Type B pancreatic cell (in vitro differentiated cells): ENCODE data around the gene EMILIN3. TPM values are rescaled to one million over a fixed set of nuclear protein-coding genes. Genes with fewer than 3 reads are reported as not detected.
A peak's percentile ranks its signal among the peaks of the same experiment; 100 is the strongest.

Source experiments
- DNase-seq: peaks from one replicate; pipeline ENCODE4 v3.0.0; 2021; ENCODE audit warnings: mixed read lengths; ENCODE audit not compliant: unreplicated experiment; ENCODE audit errors: extremely low spot score
- H3K27ac Mint-ChIP-seq: 2 replicates; pipeline ENCODE4 v1.8.0; 2021; ENCODE audit warnings: mild to moderate bottlenecking, mixed read lengths
- H3K27me3 Mint-ChIP-seq: 2 replicates; pipeline ENCODE4 v1.8.0; 2021; ENCODE audit warnings: mixed read lengths
- H3K36me3 Mint-ChIP-seq: 2 replicates; pipeline ENCODE4 v1.8.0; 2021; ENCODE audit warnings: mixed read lengths
- H3K4me1 Mint-ChIP-seq: one replicate; pipeline ENCODE4 v1.8.0; 2021; ENCODE audit warnings: mixed read lengths; ENCODE audit not compliant: unreplicated experiment
- H3K4me3 Mint-ChIP-seq: 2 replicates; pipeline ENCODE4 v1.8.0; 2021; ENCODE audit warnings: mild to moderate bottlenecking, mixed read lengths
- H3K9me3 Mint-ChIP-seq: 2 replicates; pipeline ENCODE4 v1.8.0; 2021; ENCODE audit warnings: mixed read lengths
- total RNA-seq: library from RNA; stranded (reverse); gene quantifications from 2 replicates; pipeline ENCODE4 v1.2.1, GENCODE V29; 2021; ENCODE audit warnings: low replicate concordance
- TF ChIP-seq, protein P1 (sequence below): fragments of 200-600 bp; sonication (generic); conservative IDR thresholded peaks from 2 replicates; pipeline ENCODE4 v1.5.0; 2021; ENCODE audit warnings: antibody characterized with exemption, mild to moderate bottlenecking

Gene EMILIN3
- total RNA-seq, 1 donor from 2014 or later, result 10.3 TPM

GRCh38 chr20:41391587-41392001 lies 25.0 kb upstream of the EMILIN3 start:
- Mint-ChIP-seq H3K36me3 (no peaks in the 10 kb centered on the region), H3K4me1 (peaks cover 36% of the 10 kb centered on the region), H3K27me3 (peaks cover 2% of the 10 kb centered on the region), H3K4me3 (no peak overlapping the region), H3K27ac (peak overlapping the region; percentile 72), H3K9me3 (no peaks in the 10 kb centered on the region)
- TF ChIP-seq, protein P1, sequence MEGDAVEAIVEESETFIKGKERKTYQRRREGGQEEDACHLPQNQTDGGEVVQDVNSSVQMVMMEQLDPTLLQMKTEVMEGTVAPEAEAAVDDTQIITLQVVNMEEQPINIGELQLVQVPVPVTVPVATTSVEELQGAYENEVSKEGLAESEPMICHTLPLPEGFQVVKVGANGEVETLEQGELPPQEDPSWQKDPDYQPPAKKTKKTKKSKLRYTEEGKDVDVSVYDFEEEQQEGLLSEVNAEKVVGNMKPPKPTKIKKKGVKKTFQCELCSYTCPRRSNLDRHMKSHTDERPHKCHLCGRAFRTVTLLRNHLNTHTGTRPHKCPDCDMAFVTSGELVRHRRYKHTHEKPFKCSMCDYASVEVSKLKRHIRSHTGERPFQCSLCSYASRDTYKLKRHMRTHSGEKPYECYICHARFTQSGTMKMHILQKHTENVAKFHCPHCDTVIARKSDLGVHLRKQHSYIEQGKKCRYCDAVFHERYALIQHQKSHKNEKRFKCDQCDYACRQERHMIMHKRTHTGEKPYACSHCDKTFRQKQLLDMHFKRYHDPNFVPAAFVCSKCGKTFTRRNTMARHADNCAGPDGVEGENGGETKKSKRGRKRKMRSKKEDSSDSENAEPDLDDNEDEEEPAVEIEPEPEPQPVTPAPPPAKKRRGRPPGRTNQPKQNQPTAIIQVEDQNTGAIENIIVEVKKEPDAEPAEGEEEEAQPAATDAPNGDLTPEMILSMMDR, result no peak
- DNase-seq, result no peak

DNA sequence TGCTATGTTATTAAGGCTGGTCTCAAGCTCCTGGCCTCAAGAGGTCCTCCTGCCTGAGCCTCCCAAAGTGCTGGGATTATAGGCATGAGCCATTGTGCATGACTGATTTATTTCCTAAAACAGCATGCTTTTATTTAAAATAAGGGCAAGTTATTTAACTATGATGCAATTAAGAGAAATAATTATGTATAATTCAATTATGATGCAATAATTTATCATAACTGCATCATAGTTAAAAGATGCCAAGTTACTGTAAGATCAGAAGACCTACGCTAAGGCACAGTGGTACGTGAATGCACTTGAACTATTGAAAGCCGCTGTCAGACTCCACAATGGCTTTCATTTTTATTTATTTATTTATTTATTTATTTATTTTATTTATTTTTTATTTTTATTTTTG lies 24.3 kb upstream of the EMILIN3 start:
- H3K9me3 Mint-ChIP-seq, result no peaks in the 10 kb centered on the region
- no peak for DNase-seq
- H3K4me1 Mint-ChIP-seq, result peaks cover 37% of the 10 kb centered on the region
- H3K27ac Mint-ChIP-seq, result no peak overlapping the region
- no peak overlapping the region for H3K4me3 Mint-ChIP-seq
- H3K27me3 Mint-ChIP-seq, result peaks cover 2% of the 10 kb centered on the region
- no peaks in the 10 kb centered on the region for H3K36me3 Mint-ChIP-seq
- TF ChIP-seq, protein P1, result no peak

- H3K27me3 Mint-ChIP-seq, result peaks cover 2% of the 10 kb centered on the region
These were observed 20.8 kb upstream of the EMILIN3 start for GRCh38 chr20:41387444-41387851.

GRCh38 chr20:41386502-41387427 lies 20.1 kb upstream of the EMILIN3 start:
- Mint-ChIP-seq H3K4me1 (peaks cover 30% of the 10 kb centered on the region), H3K4me3 (peak overlapping the region; percentile 31), H3K36me3 (no peaks in the 10 kb centered on the region), H3K27ac (no peak overlapping the region), H3K9me3 (no peaks in the 10 kb centered on the region), H3K27me3 (peaks cover 2% of the 10 kb centered on the region)
- DNase-seq, result no peak
- TF ChIP-seq, protein P1, result no peak

More at GRCh38 chr20:41387444-41387851, 20.8 kb upstream of the EMILIN3 start:
- Mint-ChIP-seq H3K36me3 (no peaks in the 10 kb centered on the region), H3K4me3 (no peak overlapping the region), H3K27ac (no peak overlapping the region), H3K4me1 (peaks cover 35% of the 10 kb centered on the region), H3K9me3 (no peaks in the 10 kb centered on the region)
- no peak for DNase-seq
- TF ChIP-seq, protein P1, result no peak

GRCh38 chr20:41382791-41383305 lies 16.2 kb upstream of the EMILIN3 start:
- DNase-seq, result no peak
- Mint-ChIP-seq H3K9me3 (no peaks in the 10 kb centered on the region), H3K4me3 (no peak overlapping the region), H3K27ac (no peak overlapping the region), H3K36me3 (no peaks in the 10 kb centered on the region), H3K4me1 (peaks cover 21% of the 10 kb centered on the region), H3K27me3 (no peaks in the 10 kb centered on the region)
- TF ChIP-seq, protein P1, result no peak
